ENCODE measurements around the gene TMEM134. TPM values are rescaled to one million over a fixed set of nuclear protein-coding genes. Genes with fewer than 3 reads are reported as not detected.

TMEM134 gene
- polyA plus RNA-seq, 1 experiment: 14.7 TPM

DNA sequence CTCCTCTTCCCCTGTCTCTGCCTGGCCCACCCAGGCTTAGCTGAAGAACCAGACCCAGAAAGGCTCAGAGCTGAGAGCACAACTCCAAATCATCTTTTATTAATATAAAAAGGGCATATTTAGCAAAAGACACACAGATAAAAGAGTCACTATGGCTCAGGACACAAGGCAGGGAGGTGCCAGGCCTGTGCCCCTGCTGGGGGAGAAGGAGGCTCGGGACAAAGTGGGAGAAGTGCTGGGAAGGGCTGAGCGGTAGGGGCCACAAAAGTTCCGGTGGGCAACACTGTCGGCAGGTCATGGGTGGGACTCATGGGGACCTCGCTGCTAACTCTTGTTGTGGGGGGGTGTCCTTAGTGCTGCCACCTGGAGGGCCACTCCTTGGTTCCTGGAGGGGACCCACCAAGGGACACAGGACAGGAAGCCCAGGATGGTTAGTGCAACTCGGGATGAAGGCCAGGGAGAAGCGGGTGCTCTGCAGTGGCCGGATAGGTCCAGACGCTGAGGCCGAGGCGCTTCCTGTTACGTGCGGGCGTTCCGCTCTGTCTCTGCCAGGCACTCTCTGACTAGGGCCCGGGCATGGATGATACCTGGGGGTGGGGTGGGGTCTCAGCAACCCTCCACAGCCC lies 37.5 kb upstream of the TMEM134 start:
- TF ChIP-seq, protein P1, sequence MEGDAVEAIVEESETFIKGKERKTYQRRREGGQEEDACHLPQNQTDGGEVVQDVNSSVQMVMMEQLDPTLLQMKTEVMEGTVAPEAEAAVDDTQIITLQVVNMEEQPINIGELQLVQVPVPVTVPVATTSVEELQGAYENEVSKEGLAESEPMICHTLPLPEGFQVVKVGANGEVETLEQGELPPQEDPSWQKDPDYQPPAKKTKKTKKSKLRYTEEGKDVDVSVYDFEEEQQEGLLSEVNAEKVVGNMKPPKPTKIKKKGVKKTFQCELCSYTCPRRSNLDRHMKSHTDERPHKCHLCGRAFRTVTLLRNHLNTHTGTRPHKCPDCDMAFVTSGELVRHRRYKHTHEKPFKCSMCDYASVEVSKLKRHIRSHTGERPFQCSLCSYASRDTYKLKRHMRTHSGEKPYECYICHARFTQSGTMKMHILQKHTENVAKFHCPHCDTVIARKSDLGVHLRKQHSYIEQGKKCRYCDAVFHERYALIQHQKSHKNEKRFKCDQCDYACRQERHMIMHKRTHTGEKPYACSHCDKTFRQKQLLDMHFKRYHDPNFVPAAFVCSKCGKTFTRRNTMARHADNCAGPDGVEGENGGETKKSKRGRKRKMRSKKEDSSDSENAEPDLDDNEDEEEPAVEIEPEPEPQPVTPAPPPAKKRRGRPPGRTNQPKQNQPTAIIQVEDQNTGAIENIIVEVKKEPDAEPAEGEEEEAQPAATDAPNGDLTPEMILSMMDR (IDR thresholded peaks at IDR 0.05; ENCODE audit: low read depth, low read length): no peak
- ChIA-PET POLR2A (no interaction called here), CTCF (interaction anchor here (0.6 kb wide), 1 partner anchor 105 kb away, joined by 3 read pairs; the partner anchor contains the start of gene PPP1CA)
- Histone ChIP-seq H3K4me3 (ENCODE audit: low read depth, low read length) (no peak overlapping the region), H3K27ac (ENCODE audit: low read depth, low read length) (no peak overlapping the region), H3K9me3 (ENCODE audit: control insufficient read depth, insufficient read depth, low read length) (no peaks in the 10 kb centered on the region; the same call in 1 of the 2 replicates), H3K27me3 (ENCODE audit: control insufficient read depth, insufficient read depth, low read length) (no peaks in the 10 kb centered on the region)
- no peak for DNase-seq (ENCODE audit: low read depth, low spot score)

DNA sequence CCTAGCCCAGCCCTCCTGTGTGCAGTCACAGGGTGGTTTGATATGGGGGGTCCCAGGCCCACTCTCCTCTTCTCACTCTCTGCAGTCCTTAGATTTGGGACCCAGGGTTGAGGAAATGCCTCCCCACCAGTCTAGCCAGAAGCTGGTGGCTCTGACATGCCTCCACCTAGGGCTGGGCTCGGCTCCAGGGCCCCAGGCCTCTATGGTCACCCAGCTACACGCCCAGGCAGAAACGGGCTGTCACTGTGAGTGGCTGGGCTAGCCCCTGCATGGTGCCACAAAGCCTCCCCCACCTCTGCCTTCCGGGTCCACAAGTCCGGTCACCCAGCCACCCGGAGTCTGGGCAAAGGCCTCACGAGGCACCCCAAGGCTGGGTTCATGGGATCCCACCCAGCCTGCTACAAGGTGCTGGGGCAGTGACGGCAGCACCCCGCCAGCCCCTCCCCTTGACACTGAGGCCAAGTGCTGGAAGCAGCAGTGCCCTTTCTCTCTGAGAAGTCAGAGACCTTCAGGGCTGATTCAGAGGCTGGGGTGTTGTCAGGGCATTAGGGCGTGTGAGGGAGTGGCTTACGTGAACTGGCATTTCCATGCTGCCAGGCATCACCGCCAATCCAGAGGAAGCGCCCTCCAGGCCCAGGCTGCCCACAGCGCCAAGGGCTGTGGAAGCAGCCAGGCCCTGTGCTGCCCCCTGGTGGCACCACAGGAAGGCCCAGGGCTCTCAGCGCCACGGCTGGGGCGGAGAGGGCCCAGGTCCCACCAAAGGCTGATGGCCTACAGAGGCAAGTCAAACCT lies 36.8 kb upstream of the TMEM134 start:
- TF ChIP-seq, protein P1 (IDR thresholded peaks at IDR 0.05; ENCODE audit: low read depth, low read length): peak; percentile 97

DNA sequence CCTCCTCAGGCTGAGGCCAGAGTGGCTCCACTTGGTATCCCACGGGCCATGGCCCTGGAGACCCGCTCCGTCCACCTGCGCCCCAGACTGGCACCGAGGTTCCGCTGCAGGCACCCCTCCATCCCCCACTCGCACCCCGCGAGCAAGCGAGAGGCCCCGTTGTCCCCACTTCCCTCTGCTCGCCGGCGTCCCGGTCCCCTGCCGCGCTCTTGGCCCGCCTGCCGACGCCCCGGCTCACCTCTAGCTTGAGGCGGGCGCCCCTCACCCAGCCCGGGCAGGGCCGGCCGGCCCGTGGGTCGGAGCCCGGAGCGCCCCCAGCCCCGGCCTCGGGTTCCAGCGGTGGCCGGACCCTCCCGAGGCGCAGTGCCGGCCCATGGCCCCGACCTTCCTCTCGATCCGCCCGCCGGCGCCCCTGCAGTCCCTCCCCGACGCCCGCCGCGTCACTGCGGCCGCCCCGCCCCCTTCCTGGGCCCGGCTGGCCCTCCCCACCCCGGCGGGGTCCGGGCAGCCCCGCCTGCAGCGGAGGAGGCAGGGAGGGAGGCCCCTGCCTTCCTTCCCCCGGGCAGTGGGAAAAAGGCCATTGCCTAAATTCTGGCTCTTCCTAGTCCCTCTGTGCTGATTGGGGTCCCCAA lies 36.0 kb upstream of the TMEM134 start, which contains the start of gene PITPNM1:
Gene PITPNM1 (minus strand): TSS at position 414 of the 632 bp plus-strand sequence. CDS start 1,183 bp downstream, outside the sequence.
- H3K27ac ChIP-seq (ENCODE audit: low read depth, low read length): peak within 1 kb of the TSS; percentile 70
- H3K27me3 ChIP-seq (ENCODE audit: control insufficient read depth, insufficient read depth, low read length): no peaks in the 10 kb centered on the region
- ChIA-PET CTCF (interaction anchor here (0.9 kb wide), 1 partner anchor 159 kb away, joined by 3 read pairs; no protein-coding TSS in a partner anchor), POLR2A (no interaction called here)
- H3K9me3 ChIP-seq (ENCODE audit: control insufficient read depth, insufficient read depth, low read length): no peaks in the 10 kb centered on the region; the same call in 1 of the 2 replicates
- H3K4me3 ChIP-seq (ENCODE audit: low read depth, low read length): peak within 1 kb of the TSS; percentile 72
- DNase-seq (ENCODE audit: low read depth, low spot score): no peak
- TF ChIP-seq, protein P1 (IDR thresholded peaks at IDR 0.05; ENCODE audit: low read depth, low read length): no peak

More for the DNA sequence above, 36.8 kb upstream of the TMEM134 start:
- CTCF ChIA-PET: interaction anchor here (0.9 kb wide), 1 partner anchor 160 kb away, joined by 3 read pairs; no protein-coding TSS in a partner anchor
- peak overlapping the region; percentile 17 for H3K4me3 ChIP-seq (ENCODE audit: low read depth, low read length)
- peak; percentile 48 for DNase-seq (ENCODE audit: low read depth, low spot score)
- peak overlapping the region; percentile 70 for H3K27ac ChIP-seq (ENCODE audit: low read depth, low read length)
- POLR2A ChIA-PET: no interaction called here
- H3K9me3 ChIP-seq (ENCODE audit: control insufficient read depth, insufficient read depth, low read length): no peaks in the 10 kb centered on the region; the same call in 1 of the 2 replicates
- no peaks in the 10 kb centered on the region for H3K27me3 ChIP-seq (ENCODE audit: control insufficient read depth, insufficient read depth, low read length)

DNA sequence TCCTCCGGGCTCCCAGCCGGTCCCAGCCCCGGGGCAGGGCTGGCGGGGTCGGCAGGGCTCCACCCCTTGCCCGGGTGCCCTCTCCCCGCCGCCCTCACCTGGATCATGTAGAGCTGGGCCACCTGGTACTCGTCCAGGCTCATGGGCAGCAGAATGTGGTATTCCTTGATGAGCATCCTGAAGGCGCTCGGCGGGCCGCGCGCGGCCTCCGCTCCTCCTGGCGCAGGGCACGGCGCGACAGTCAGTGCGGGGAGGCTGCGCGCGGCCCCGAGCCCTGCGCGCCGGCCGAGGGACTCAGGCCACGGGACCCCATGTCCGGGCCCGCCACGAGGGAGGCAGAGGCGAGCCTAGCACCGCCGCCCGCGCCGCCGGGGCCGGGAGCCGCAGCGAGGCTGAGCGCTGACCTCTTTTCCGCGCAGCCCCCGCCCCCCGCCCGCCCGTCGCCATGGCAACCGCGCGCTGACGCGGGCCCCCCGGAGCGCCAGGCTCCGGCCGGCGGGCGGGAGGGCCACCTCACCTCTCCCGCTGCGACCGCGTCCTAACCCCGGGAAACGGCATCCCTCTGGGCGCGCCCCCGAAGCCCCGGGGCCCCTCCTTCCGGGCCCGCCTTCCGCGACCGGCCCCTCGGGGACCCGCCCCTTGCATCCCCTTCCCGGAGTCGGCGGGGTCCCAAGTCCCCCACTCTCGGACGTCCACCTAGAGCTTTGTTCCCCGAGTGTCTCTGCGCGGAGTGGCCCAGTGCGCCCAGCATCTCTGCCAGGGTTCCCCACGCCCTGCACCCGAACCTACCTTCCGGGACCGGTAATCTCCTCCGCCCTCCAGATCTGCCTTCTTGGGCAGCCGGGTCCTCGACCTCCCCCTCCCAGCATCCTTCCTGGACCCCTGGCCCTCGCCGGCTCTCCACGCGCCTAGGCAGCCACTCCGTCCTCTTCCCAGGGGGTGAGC lies 35.2 kb upstream of the TMEM134 start:
- TF ChIP-seq, protein P1 (IDR thresholded peaks at IDR 0.05; ENCODE audit: low read depth, low read length): no peak
- Histone ChIP-seq H3K27ac (ENCODE audit: low read depth, low read length) (peak overlapping the region; percentile 39), H3K9me3 (ENCODE audit: control insufficient read depth, insufficient read depth, low read length) (no peaks in the 10 kb centered on the region; the same call in 1 of the 2 replicates), H3K4me3 (ENCODE audit: low read depth, low read length) (peak overlapping the region; percentile 72), H3K27me3 (ENCODE audit: control insufficient read depth, insufficient read depth, low read length) (no peaks in the 10 kb centered on the region)
- CTCF ChIA-PET: no interaction called here
- POLR2A ChIA-PET: no interaction called here
- no peak for DNase-seq (ENCODE audit: low read depth, low spot score)
